ENCODE data around the gene CTSA.

GRCh38 chr20:45863543-45864470 is 27.3 kb upstream of the CTSA start:
- TF ChIP-seq, protein P1, sequence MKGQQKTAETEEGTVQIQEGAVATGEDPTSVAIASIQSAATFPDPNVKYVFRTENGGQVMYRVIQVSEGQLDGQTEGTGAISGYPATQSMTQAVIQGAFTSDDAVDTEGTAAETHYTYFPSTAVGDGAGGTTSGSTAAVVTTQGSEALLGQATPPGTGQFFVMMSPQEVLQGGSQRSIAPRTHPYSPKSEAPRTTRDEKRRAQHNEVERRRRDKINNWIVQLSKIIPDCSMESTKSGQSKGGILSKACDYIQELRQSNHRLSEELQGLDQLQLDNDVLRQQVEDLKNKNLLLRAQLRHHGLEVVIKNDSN (IDR thresholded peaks at IDR 0.05), result no peak
- TF ChIP-seq TEAD4 (IDR thresholded peaks at IDR 0.05) (no peak), ZBTB7A (IDR thresholded peaks at IDR 0.05; ENCODE audit: low read depth) (no peak), NFIC (IDR thresholded peaks at IDR 0.05) (no peak), RAD21 (IDR thresholded peaks at IDR 0.05; ENCODE audit: low read depth) (no peak), TAF1 (IDR thresholded peaks at IDR 0.05; ENCODE audit: low read depth) (no peak), CREB1 (IDR thresholded peaks at IDR 0.05; ENCODE audit: low read depth) (no peak)

Measured in Ishikawa (cell line).